Adrenal gland (tissue), 12 donors: Measurements from ENCODE around the gene CGNL1. TPM values are rescaled to one million over a fixed set of nuclear protein-coding genes. Genes with fewer than 3 reads are reported as not detected.

Source experiments
- DNase-seq, 7 donors: peaks; one replicate each; pipeline ENCODE4 v3.0.0-alpha.2; 2019 to 2020
- H3K27ac ChIP-seq, 5 donors: fragments of 200-600 bp; sonication (generic) in 4 of 5; 1 replicate in 3 of 5; 2 replicates in 2 of 5; pipeline versions ENCODE4 v1.5.1 to v1.8.0; 2016 to 2020; ENCODE audit warnings: mild to moderate bottlenecking in 1 of 5
- H3K27me3 ChIP-seq: fragments of 200-600 bp; 2 replicates; pipeline ENCODE4 v1.8.0; 2021
- H3K36me3 ChIP-seq, 2 donors: fragments of 200-600 bp; replicated peaks in 1 of 2; 1 replicate in 1 of 2; 2 replicates in 1 of 2; pipeline versions ENCODE4 v1.5.1 to v1.8.0; 2018 to 2022
- H3K4me1 ChIP-seq, 2 donors: fragments of 200-600 bp; replicated peaks in 1 of 2; 1 replicate in 1 of 2; 2 replicates in 1 of 2; pipeline versions ENCODE4 v1.5.1 to v1.8.0; 2018 to 2021
- H3K4me3 ChIP-seq, 4 donors: fragments of 200-600 bp; sonication (generic) in 3 of 4; one replicate each; pipeline ENCODE4 v1.5.1; 2016 to 2018
- H3K9me3 ChIP-seq, 3 donors: fragments of 200-600 bp; sonication (generic) in 1 of 3; replicated peaks in 1 of 3; 1 replicate in 2 of 3; 2 replicates in 1 of 3; pipeline versions ENCODE4 v1.5.1 to v1.8.0; 2016 to 2021
- CTCF ChIP-seq, 6 experiments: fragments of 450-650 bp in 4 of 6; fragments of 200-600 bp in 2 of 6; sonication (generic) in 1 of 6; IDR thresholded peaks; 1 replicate in 5 of 6; 2 replicates in 1 of 6; pipeline versions ENCODE4 v1.5.1 to v1.8.0; 2016 to 2021; ENCODE audit warnings: antibody characterized with exemption in 6 of 6, mild to moderate bottlenecking in 2 of 6, moderate library complexity in 1 of 6
- POLR2A ChIP-seq, 2 donors: fragments of 450-650 bp; IDR thresholded peaks; one replicate each; pipeline ENCODE4 v1.6.1; 2017; ENCODE audit warnings: antibody characterized with exemption in 2 of 2, mild to moderate bottlenecking in 2 of 2, moderate library complexity in 1 of 2
- WGBS, 4 donors: extraction: QIAGEN DNeasy Blood & Tissue Kit in 2 of 4; methylation state at CpG; one replicate each; pipeline versions ENCODE4 v1.1.5 to v1.1.7; 2013 to 2017; 5-methylcytosine and 5-hydroxymethylcytosine counted together
- intact Hi-C, 2 donors: fragments of 100-400 bp; cut with DNase I; formaldehyde crosslinking; loops; one replicate each; pipeline versions ENCODE4 v1.14.1 to v1.15.0; 2022 to 2023
- polyA plus RNA-seq, 3 donors: library from polyadenylated mRNA; stranded (reverse); fragments of 200-250 nt in 2 of 3; fragments of 350-450 nt in 1 of 3; fragmentation: Illumina TruSeq in 1 of 3; extraction: RNeasy Lipid Tissue Mini Kit (QIAGEN cat#74804) in 1 of 3; gene quantifications; one replicate each; pipeline ENCODE4 v1.2.3, GENCODE V29; 2013 to 2014
- total RNA-seq, 9 donors: library from RNA; depleted of rRNA in 4 of 9; stranded (reverse); fragments of >200 nt in 4 of 9; fragments of 120-200 nt in 1 of 9; fragmentation: NEBNext Ultra II Directional in 1 of 9; extraction: Animal tissue kit (Norgen Biotek cat#: 25700) in 1 of 9; gene quantifications; one replicate each; pipeline versions ENCODE4 v1.1.0 to v1.2.4, GENCODE V29; 2013 to 2023
- donor health status: healthy with polysubstance abuse.
- donor health status: Bipolar disorder and iron deficiency.
- donor health status: DM: yes; HTN: yes; CAD: no.
- donor health status: DM: no; HTN: no; CAD: no.
- donor health status: DM: no; HTN: no; CAD: no.
- donor health status: DM: yes; HTN: yes; CAD: no.

Gene CGNL1
- total and polyA plus RNA-seq, 12 donors = 5.2 to 49.5 (median 22.0) TPM

GRCh38 chr15:57356178-57356577, 20.1 kb upstream of the CGNL1 start:
- Histone ChIP-seq H3K4me3 (no peak overlapping the region), H3K9me3 (no peaks in the 10 kb centered on the region), H3K4me1 (no peaks in the 10 kb centered on the region), H3K36me3 (no peaks in the 10 kb centered on the region), H3K27ac (no peak overlapping the region), H3K27me3 (no peaks in the 10 kb centered on the region)
- TF ChIP-seq CTCF (IDR thresholded peaks at IDR 0.05) = no peak
- TF ChIP-seq POLR2A (IDR thresholded peaks at IDR 0.05) = no peak
- intact Hi-C loops = no loop called here
- DNase-seq = no peak

GRCh38 chr15:57356636-57357035, 19.7 kb upstream of the CGNL1 start:
- Histone ChIP-seq H3K27ac (no peak overlapping the region), H3K36me3 (no peaks in the 10 kb centered on the region), H3K27me3 (no peaks in the 10 kb centered on the region), H3K4me1 (no peaks in the 10 kb centered on the region), H3K4me3 (no peak overlapping the region), H3K9me3 (no peaks in the 10 kb centered on the region)
- TF ChIP-seq POLR2A (IDR thresholded peaks at IDR 0.05) (no peak), CTCF (IDR thresholded peaks at IDR 0.05) (no peak)
- WGBS, 4 donors = 70 to 79% (median 79%) methylated on average over 4 of the region's 4 CpGs
- DNase-seq = no peak
- intact Hi-C loops = no loop called here

- no peaks in the 10 kb centered on the region for H3K27me3 ChIP-seq
- H3K4me1 ChIP-seq = no peaks in the 10 kb centered on the region
- H3K36me3 ChIP-seq = no peaks in the 10 kb centered on the region
- intact Hi-C loops = no loop called here
- no peak overlapping the region for H3K27ac ChIP-seq
- TF ChIP-seq CTCF (IDR thresholded peaks at IDR 0.05) = no peak
- TF ChIP-seq POLR2A (IDR thresholded peaks at IDR 0.05) = no peak
- H3K4me3 ChIP-seq = no peak overlapping the region
- DNase-seq = no peak
- 88 to 100% (median 91%) methylated on average over 1 of the region's 1 CpG for WGBS, 4 donors
- no peaks in the 10 kb centered on the region for H3K9me3 ChIP-seq
Measured at GRCh38 chr15:57357799-57358198, 18.5 kb upstream of the CGNL1 start.

- Histone ChIP-seq H3K36me3 (no peaks in the 10 kb centered on the region), H3K27me3 (no peaks in the 10 kb centered on the region), H3K4me3 (no peak overlapping the region), H3K27ac (no peak overlapping the region), H3K4me1 (no peaks in the 10 kb centered on the region), H3K9me3 (no peaks in the 10 kb centered on the region)
- TF ChIP-seq POLR2A (IDR thresholded peaks at IDR 0.05) (no peak), CTCF (IDR thresholded peaks at IDR 0.05) (no peak)
- WGBS, 4 donors = 75 to 86% (median 81%) methylated on average over 2 of the region's 2 CpGs
- intact Hi-C loops = no loop called here
- DNase-seq = no peak
Measured at GRCh38 chr15:57358571-57358970, 17.7 kb upstream of the CGNL1 start.
